ENCODE measurements around the gene CHEK1. TPM values are rescaled to one million over a fixed set of nuclear protein-coding genes. Genes with fewer than 3 reads are reported as not detected.

The CHEK1 gene
- total RNA-seq, 1 donor from 2014 or later: 57.0 TPM

GRCh38 chr11:125685228-125685627, 60.3 kb downstream of the CHEK1 start:
- TF ChIP-seq CTCF (IDR thresholded peaks at IDR 0.05; ENCODE audit: unreplicated experiment): no peak
- H3K4me1 Mint-ChIP-seq (ENCODE audit: unreplicated experiment): peaks cover 5% of the 10 kb centered on the region
- H3K27me3 Mint-ChIP-seq (ENCODE audit: unreplicated experiment): no peaks in the 10 kb centered on the region
- DNase-seq (ENCODE audit: low spot score): no peak
- no peak overlapping the region for H3K27ac Mint-ChIP-seq (ENCODE audit: unreplicated experiment)
- H3K9me3 Mint-ChIP-seq (ENCODE audit: unreplicated experiment): peaks cover 4% of the 10 kb centered on the region
- H3K36me3 Mint-ChIP-seq (ENCODE audit: low read depth, unreplicated experiment): peaks cover 21% of the 10 kb centered on the region
- H3K4me3 Mint-ChIP-seq (ENCODE audit: unreplicated experiment): no peak overlapping the region

- Mint-ChIP-seq H3K27me3 (ENCODE audit: unreplicated experiment) (peaks cover 2% of the 10 kb centered on the region), H3K27ac (ENCODE audit: unreplicated experiment) (no peak overlapping the region), H3K4me1 (ENCODE audit: unreplicated experiment) (no peaks in the 10 kb centered on the region), H3K36me3 (ENCODE audit: low read depth, unreplicated experiment) (peaks cover 16% of the 10 kb centered on the region), H3K9me3 (ENCODE audit: unreplicated experiment) (peaks cover 4% of the 10 kb centered on the region), H3K4me3 (ENCODE audit: unreplicated experiment) (no peak overlapping the region)
- no peak for DNase-seq (ENCODE audit: low spot score)
- TF ChIP-seq CTCF (IDR thresholded peaks at IDR 0.05; ENCODE audit: unreplicated experiment): no peak
Measured at GRCh38 chr11:125688066-125688465, 63.1 kb downstream of the CHEK1 start.

GRCh38 chr11:125688632-125689031, 63.7 kb downstream of the CHEK1 start:
- no peak overlapping the region for H3K27ac Mint-ChIP-seq (ENCODE audit: unreplicated experiment)
- no peaks in the 10 kb centered on the region for H3K4me1 Mint-ChIP-seq (ENCODE audit: unreplicated experiment)
- H3K9me3 Mint-ChIP-seq (ENCODE audit: unreplicated experiment): peaks cover 4% of the 10 kb centered on the region
- TF ChIP-seq CTCF (IDR thresholded peaks at IDR 0.05; ENCODE audit: unreplicated experiment): no peak
- H3K4me3 Mint-ChIP-seq (ENCODE audit: unreplicated experiment): no peak overlapping the region
- peaks cover 2% of the 10 kb centered on the region for H3K27me3 Mint-ChIP-seq (ENCODE audit: unreplicated experiment)
- peaks cover 12% of the 10 kb centered on the region for H3K36me3 Mint-ChIP-seq (ENCODE audit: low read depth, unreplicated experiment)
- DNase-seq (ENCODE audit: low spot score): no peak

GRCh38 chr11:125689274-125689859, 64.4 kb downstream of the CHEK1 start:
- no peak overlapping the region for H3K4me3 Mint-ChIP-seq (ENCODE audit: unreplicated experiment)

More at GRCh38 chr11:125689274-125689859, 64.4 kb downstream of the CHEK1 start:
- Mint-ChIP-seq H3K27me3 (ENCODE audit: unreplicated experiment) (peaks cover 2% of the 10 kb centered on the region), H3K36me3 (ENCODE audit: low read depth, unreplicated experiment) (peaks cover 8% of the 10 kb centered on the region), H3K9me3 (ENCODE audit: unreplicated experiment) (peaks cover 4% of the 10 kb centered on the region), H3K27ac (ENCODE audit: unreplicated experiment) (no peak overlapping the region), H3K4me1 (ENCODE audit: unreplicated experiment) (no peaks in the 10 kb centered on the region)
- DNase-seq (ENCODE audit: low spot score): no peak
- no peak for TF ChIP-seq CTCF (IDR thresholded peaks at IDR 0.05; ENCODE audit: unreplicated experiment)
